HT-29 (cell line): Measurements from ENCODE around the gene FAM13A. TPM values are rescaled to one million over a fixed set of nuclear protein-coding genes. Genes with fewer than 3 reads are reported as not detected.
"Not testable (repeated sequence)": the region's sequence is repeated elsewhere in the genome, so short reads cannot be mapped to it uniquely, and the experiment has no call there.

Source experiments
- DNase-seq: peaks from one replicate; pipeline ENCODE4 v3.0.0-alpha.2; 2015; ENCODE audit warnings: low spot score
- total RNA-seq: library from RNA; depleted of rRNA; stranded (reverse); fragments of >200 nt; shearing (Covaris generic); gene quantifications from 2 replicates; pipeline ENCODE4 v1.2.3, GENCODE V29; 2014

FAM13A gene
- total RNA-seq, 1 experiment from 2014 or later, result 6.6 TPM

GRCh38 chr4:88962396-88962795 lies 94.6 kb downstream of the FAM13A start:
- DNase-seq, result no peak

- DNase-seq, result no peak
Measured at GRCh38 chr4:88960576-88960975, 96.4 kb downstream of the FAM13A start.

DNA sequence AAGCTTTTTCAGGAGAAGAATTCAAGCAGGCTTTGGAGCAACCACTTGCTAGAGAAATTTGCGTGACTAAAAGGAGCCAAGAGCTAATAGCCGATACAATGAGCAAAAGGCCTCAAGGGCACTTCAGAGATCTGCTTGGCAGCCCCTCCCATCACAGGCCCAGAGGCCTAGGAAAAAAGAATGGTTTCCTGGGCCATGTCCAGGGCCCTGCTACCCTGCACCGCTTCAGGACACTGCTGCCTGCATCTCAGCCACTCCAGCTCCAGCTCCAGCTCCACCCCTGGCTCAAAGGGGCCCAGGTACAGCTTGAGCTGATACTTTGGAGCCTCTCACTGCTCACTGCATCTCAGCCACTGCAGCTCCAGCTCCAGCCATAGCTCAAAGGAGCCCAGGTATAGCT lies 98.9 kb downstream of the FAM13A start:
- DNase-seq, result no peak

DNA sequence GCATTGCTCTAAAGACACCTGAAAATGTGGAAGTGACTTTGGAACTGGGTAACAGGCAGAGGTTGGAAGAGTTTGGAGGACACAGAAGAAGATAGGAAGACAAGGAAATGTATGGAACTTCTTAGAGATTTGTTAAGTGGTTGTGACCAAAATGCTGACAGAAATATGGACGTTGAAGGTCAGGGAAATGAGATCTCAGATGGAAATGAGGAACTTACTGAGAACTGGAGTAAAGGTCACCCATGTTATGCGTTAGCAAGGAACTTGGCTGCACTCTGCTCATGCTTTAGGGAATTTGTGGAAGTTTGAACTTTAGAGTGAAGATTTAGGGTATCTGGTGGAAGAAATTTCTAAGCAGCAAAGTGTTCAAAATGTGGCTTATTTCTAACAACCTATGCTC lies 99.4 kb downstream of the FAM13A start:
- DNase-seq, result no peak

GRCh38 chr4:88955580-88956380 lies 101.2 kb downstream of the FAM13A start:
- no peak for DNase-seq

DNA sequence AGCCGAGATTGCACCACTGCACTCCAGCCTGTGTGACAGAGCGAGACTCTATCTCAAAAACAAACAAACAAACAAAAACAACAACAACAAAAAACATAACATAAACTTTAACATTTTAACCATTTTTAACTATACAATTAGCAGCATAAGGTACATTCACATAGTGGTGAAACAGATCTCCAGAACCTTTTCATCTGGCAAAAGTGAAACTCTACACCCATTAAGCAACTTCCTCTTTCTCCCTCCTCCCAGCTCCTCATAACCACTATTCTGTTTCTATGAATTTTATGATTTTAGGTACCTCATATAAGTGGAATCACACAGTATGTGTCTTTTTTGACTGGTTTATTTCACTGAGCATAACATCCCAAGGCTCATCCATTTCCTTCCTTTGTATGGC lies 103.6 kb downstream of the FAM13A start:
- DNase-seq, result no peak

GRCh38 chr4:88952081-88952480 lies 104.9 kb downstream of the FAM13A start:
- no peak for DNase-seq

DNA sequence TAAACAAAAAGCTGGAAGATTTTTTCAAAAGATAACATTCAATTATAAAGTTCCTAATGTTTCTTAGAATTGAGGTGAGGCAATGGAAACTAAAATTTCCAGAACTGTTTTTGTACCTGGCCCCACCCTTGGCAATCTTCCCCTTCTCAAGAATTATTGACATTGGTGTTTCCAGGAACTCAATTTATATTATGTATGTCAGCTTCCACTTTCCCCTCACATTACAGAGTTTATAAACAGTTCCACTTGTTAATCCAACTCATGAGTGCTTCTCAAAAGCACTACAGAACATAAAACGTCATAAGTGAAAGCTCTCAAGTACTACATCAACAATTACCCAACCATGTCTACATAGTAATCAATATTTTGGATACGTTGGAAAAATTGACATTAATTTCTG lies 107.4 kb downstream of the FAM13A start:
- no peak for DNase-seq

DNA sequence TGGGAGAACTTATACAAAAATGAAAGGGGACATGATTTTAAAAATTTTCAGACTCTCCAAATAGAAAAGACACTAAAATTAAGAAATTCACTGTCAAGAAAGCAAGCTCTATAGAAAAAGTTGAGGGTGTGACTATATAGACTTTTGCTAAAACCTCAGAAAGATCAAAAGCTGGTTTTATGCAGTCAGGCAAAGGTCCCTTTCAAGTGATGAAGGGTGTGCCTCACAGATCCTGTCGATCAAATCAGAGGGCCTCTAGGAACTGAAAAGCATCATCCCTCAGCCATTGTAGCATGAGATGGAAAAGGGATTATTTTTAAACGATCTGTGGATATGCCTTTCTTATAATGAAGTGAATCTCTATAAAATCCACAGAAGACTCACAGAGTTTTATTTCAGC lies 116.5 kb downstream of the FAM13A start:
- DNase-seq, result no peak

- no peak for DNase-seq
Measured at GRCh38 chr4:88939697-88940096, 117.3 kb downstream of the FAM13A start.

DNA sequence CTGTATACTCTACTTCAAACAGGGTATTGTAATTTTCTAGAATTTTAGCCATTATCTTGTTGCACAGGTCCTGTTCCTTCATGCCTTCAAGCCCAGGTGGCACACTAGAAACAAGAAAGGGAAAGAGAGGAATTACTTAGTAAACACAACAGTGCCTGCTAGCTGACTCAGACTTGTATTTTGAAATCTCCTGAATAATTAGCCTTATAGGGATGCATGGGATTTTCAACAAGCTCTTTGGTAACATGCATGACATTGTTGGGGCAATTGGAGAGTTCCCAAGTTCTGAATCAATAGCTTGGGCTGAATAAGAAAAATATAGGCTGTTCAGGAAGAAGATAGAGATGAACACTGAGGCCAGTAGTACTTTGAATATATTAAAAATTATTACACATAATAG lies 118.8 kb downstream of the FAM13A start:
- no peak for DNase-seq

DNA sequence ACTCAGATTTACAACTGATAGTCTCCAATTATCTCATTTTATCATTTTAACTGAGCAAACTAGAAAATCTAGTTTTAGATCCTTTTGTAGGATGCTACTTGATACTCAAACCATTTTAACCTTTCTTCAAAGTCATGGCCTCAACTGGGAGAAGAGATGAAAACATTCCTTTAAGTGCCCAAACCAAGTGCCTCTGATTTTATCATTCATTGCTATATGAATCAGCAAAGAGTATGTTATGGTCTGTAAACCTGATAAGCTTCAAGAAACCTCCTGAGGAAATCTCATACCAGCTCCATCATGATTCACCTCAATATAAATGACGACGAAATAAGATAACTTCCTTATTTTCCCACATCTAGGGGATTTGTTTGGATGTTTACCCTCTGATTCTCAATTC lies 119.9 kb downstream of the FAM13A start:
- DNase-seq, result no peak

DNA sequence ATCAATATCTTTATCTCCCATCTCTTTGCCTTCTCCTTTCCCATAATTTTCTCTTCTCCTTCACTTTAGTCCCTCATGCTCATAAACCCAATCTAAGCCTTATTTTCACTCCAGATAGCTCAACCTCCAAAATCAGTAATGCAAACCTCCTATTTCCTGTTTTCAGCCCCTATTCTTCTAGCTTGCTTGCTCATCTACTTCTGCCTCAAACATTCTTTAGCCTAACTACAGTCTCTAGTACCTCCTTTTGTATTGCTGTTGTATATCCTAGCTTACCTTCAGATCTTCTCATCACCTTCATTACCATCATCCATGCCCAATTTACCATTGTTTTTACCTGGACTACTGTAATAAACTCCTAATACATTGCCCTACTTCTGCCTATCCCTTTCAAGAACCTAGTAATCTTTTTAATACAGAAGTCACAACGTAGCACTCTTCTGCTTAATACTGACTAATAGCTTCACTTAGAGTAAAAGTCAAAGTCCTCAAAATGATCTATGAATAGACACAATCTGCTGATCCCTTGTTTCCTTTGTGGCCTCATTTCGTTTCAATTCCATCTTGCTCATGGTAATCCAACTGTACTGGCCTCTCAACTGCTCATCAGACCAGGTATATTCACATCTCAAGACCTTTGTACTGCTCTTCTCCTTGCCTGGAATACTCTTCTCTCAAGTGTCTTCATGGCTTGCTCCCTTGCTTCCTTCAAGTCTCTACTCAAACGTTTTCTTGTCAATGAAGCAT lies 123.4 kb downstream of the FAM13A start:
- DNase-seq, result no peak

DNA sequence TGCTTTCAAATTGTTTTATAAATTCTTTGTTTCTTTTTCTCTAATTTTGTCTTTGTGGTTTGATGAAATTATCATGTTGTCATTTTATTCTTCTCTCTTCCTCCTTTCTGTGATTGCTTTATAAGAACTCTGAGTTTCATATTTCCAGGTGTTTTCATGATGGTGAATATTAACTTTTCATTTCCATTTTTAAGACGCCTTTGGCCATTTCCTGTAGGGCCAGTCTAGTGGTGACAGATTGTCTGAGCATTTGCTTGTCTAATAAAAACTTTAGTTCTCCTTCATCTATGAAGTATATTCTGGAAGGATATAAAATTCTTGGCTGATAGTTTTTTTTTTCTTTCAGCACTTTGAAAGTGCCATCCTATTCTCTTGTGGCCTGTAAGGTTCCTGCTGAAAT lies 128.1 kb downstream of the FAM13A start:
- no peak for DNase-seq

DNA sequence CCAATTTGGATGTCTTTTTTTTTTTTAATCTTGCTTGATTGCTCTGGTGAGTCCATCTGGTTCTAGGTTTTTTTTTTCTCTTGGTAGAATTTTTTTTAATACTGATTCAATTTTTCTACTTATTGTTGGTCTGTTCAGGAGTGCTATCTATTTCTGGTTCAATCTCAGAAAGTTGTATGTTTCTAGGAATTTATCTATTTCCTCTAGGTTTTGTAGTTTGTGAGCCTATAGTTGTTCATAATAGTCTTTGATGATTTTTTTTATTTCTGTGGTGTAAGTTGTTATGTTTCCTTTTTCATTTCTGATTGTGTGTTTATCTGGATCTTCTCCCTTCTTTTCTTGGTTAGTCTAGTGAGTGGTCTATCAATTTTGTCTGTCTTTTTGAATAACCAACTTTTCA lies 129.6 kb downstream of the FAM13A start:
- no peak for DNase-seq

DNA sequence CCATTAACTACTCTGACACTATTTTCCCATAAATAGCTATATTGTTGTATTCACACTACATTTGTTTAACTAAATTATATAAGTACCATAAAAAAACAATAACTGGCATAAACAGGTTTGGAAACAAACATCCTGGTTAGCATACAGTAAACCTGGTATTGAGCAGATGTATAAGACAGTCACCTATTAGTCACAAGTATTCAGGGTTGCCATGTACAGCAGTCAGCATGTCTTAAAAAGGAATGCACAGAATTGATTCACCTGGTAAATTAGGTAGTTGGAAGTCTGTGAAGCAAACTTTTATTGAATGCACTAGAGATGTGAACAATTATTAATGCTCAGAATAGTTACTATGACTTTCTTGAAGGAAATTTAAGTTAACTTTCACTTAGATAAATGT lies 137.9 kb downstream of the FAM13A start:
- no peak for DNase-seq

DNA sequence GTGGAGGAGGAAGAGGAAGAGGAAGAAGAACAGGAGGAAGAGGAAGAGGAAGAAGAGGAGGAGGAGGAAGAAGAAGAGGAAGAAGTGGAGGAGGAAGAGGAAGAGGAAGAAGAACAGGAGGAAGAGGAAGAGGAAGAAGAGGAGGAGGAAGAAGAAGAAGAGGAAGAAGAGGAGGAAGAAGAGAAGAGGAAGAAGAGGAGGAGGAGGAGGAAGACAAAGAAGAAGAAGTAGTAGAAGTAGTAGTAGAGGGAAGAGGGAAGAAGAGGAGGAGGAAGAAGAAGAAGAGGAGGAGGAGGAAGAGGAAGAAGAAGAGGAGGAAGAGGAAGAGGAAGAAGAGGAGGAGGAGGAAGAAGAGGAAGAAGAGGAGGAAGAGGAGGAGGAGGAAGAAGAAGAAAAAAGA lies 143.8 kb downstream of the FAM13A start:
- DNase-seq, result not testable (repeated sequence)

DNA sequence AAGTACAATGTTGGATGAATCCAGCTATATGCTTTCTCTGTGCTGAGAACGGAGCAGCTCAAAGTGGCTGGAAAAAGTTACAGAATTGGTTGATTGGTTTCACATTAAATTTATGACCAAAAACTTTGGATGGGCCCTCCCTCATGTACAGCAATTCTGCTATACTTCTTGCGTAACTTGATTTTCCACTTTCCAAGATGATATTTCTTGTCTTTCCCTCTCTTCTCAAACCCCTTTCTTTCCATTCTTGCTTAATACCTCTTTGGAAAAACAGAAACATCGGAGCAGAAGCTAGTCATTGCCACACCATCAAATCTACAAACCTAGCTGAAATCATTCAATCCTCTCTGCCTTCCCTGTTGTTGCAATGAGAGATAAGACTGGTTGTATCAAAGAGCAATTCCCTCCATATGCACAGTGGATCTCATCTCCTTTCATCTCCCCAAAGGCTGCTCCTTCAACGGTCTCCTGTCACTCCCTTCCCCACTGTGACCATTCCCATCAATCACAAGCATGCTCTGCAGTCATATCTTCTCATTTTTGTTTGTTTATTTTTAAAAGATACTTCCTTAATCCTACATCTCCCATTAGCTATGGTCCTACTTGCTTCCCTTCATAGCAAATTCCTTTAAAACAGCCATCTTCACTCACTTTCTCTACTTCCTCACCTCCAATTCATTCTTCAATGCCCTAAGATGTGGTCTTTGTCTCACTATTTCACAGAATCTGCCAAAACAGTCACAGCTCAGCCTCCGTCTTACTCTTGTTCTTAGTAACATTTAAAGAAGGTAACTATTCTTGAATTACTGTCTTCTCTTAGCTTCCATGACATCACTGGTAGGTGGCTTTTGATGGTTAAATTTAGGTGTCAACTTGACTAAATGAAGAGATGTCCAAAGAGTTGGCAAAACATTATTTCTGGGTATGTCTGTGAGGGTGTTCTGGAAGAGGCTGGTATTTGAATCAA lies 145.5 kb downstream of the FAM13A start:
- no peak for DNase-seq

- DNase-seq, result no peak
Measured at GRCh38 chr4:88910101-88910500, 146.9 kb downstream of the FAM13A start.

GRCh38 chr4:88908521-88908920 lies 148.5 kb downstream of the FAM13A start:
- DNase-seq, result no peak

GRCh38 chr4:88908003-88908402 lies 149.0 kb downstream of the FAM13A start:
- DNase-seq, result no peak

GRCh38 chr4:88907478-88907877 lies 149.5 kb downstream of the FAM13A start:
- no peak for DNase-seq
